Measurements from ENCODE around the gene PI4K2B.
"Not testable (repeated sequence)": the region's sequence is repeated elsewhere in the genome, so short reads cannot be mapped to it uniquely, and the experiment has no call there.

Gene PI4K2B

DNA sequence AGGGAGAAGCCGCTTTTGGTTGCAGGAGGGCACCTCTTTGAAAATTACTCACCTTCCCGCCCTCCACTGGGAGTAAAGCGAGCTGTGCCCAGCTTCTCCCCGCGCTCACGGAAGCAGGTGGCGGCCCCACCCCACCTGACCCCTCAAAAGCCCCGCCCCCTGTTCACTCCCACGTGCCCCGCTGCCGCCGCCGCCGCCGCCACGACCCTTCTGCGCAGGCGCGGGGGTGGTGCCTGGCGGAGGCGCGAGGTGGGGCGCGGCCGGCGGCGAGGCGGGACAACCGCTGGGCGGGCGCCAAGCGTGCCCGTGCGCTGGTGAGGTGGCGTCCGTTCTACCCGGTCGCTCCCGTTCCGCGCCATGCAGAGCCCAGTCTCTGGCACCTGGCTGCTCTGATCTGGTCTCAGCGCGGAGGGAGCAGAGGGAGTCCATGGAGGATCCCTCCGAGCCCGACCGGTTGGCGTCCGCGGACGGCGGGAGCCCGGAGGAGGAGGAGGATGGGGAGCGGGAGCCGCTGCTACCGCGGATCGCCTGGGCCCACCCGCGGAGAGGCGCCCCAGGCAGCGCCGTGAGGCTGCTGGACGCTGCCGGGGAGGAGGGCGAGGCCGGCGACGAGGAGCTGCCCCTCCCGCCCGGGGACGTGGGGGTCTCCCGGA, at the start of gene PI4K2B:
Gene PI4K2B, plus strand, starts transcription at position 297 of the 653 bp plus-strand sequence. Its CDS starts 131 bp downstream, at position 428.
- Histone ChIP-seq H3K4me3 (peak within 1 kb of the TSS; percentile 72 to 99 (median 88)), H3K27ac (peak within 1 kb of the TSS; percentile 72 to 99 (median 96))

DNA sequence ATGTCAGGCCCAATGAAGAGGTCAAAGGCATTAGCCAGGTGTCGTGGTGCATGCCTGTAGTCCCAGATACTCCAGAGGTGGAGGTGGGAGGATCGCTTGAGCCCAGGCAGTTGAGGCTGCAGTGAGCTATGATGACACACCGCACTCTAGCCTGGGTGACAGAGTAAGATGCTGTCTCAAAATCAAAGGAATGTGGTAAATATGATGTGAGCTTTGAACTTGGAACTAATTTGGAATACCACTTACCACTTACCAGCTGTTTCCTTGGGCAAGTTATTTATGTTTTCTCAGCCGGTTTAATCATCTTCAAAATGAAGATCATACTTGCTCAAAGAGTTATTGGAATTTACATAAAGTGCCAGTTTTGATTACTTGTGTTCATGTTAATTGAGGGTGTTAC, 49.8 kb upstream of the PI4K2B start:
- no peak overlapping the region for H3K27ac ChIP-seq

DNA sequence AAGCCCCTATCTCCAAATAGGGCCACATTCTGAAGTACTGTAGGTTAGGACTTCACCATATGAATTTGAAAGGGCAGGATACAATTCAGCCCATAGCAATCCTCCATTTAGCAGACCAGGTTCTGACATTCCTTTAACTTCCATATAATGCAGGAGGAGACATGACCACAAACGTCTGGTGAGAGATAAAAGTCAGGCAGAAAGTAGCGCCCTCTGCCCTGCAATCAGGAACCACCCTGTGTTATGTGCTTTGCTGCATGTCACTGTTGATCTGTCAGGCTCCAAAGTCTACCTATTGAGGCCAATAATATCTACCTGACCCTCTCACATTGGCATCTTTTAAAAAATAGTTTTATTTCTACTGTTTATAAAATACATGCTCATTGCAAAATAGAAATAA, 43.4 kb upstream of the PI4K2B start:
- Histone ChIP-seq H3K4me3 (no peak overlapping the region), H3K27ac (no peak overlapping the region)

More for the DNA sequence above, 49.8 kb upstream of the PI4K2B start:
- no peak overlapping the region for H3K4me3 ChIP-seq

DNA sequence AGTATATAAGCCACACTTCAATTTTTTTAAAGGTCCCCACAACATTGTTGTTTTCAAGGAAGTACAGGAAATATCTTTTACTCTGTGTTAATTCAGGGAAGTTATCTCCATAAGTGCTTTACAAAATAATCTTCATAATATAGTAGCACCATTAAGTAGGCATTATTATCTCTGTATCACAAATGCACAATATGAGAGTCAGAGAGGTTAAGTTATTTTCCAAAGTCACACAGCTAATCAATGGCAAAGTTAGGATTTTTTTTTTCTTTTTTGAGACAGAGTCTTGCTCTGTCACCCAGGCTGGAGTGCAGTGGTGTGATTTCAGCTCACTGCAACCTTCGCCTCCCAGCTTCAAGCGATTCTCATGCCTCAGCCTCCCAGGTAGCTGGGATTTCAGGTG, 35.1 kb upstream of the PI4K2B start:
- H3K4me3 ChIP-seq = no peak overlapping the region
- H3K27ac ChIP-seq = no peak overlapping the region

DNA sequence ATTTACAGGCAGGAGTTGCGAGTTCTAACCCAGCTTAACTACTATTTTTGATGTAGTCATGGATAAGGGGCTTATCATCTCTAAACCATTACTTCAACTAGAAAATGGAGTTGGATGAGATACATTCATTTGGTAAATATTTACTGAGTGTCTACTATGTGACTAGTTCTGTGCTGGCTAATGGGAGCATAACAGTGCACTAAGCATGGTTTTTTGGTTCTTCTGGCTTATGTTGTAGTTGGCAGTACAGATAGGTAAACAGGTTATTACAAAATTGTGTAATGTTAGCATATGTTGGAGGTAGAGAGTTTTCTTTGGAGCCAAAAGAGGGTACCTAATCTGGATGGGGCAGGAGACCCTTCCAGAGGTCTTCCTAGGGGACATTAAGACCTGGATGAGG, 25.8 kb upstream of the PI4K2B start:
- Histone ChIP-seq H3K27ac (no peak overlapping the region), H3K4me3 (no peak overlapping the region)

DNA sequence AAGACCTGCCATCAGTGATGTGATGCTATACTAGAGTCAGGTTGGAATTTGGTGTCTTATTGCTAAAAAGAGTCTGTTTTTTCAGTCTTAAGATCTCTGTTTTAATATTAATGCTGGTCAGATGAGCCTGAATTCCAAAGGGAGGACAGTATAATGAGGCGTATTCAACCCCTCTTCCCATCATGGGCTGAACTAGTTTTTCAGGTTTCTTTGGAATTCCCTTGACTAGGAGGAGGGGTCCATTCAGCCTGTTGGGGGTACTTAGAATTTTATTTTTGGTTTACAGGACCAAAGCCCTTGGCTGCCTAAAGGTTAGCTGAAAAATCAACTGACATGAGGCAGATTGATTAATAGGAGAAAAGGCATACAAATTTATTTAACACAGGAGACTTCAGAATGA, 24.1 kb upstream of the PI4K2B start:
- no peak overlapping the region for H3K27ac ChIP-seq
- no peak overlapping the region for H3K4me3 ChIP-seq

DNA sequence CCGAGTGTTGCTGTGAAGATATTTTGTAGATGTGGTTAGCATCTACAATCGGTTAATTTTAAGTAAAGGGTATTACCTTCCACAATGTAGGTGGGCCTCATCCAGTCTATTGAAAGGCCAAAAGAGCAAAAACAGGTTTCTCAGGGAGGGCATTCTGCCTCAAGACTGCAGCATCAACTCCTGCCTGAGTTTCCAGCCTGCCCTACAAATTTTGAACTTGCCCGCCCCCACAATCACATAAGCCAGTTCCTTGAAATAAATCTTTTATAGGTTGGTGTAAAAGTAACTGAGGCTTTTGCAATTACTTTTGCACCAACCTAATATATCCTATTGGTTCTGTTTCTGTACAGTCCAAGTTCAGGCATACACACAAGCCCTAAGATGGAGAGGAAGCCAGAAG, 22.1 kb upstream of the PI4K2B start:
- Histone ChIP-seq H3K4me3 (no peak overlapping the region), H3K27ac (no peak overlapping the region)

DNA sequence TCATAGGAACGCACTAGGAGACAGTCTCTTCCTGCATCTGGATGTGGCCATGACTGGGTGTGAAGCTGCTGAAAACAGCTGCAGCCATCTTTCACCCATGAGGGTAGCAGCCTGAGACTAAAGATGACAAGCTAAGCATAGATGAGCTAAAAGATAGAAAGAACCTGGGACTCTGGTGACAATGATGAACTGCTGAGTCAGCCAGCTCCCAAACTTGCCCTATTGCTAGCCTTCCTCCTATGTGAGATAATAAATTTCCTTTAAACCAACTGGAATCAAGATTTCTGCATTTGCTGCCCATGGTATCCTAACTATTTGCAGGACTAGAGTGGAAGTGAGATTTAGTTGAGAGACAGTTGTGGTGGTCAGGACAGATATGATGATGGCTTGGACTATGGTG, 21.0 kb upstream of the PI4K2B start:
- H3K27ac ChIP-seq = no peak overlapping the region
- H3K4me3 ChIP-seq = no peak overlapping the region

DNA sequence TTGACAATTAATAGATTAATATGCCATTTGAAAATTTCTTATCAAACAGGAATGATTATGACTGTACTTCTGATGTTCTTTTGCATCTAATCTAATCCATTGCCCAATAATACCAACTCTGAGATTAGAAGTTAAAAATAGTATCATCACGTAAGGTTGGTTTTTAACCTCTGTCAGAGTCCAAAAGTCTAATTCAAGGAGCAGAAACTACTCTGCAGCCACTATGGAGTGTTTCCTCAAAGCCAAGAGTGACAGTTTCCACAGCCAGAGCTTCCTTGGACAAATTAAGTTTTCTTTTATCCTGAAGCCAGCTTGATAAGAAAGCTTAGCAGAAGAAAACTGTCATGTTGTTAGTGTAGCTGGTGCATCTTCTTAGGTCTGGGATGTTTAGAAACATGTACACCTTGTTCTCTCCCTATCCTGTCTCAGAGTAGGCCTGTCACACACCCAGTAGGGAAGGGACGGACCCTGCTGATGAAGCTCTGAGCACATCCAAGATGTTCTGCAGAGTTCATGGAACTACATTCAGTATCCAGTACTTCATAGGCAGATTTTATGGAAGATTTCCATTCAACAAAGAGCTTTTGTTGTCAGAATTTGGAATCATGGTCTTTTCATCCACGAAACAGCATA, 20.4 kb upstream of the PI4K2B start:
- H3K4me3 ChIP-seq = no peak overlapping the region

DNA sequence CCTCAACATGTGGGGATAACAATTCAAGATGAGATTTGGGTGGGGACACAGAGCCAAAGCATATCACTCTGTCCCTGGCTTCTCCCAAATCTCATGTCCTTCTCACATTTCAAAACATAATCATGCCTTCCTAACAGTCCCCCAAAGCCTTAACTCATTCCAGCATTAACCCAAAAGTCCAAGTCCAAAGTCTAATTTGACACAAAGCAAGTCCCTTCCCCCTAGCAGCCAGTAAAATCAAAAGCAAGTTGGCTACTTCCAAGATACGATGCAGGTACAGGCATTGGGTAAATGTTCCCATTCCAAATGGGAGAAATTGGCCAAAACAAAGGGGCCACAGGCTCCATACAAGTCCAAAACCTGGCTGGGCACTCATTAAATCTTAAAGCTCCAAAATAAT, 19.1 kb upstream of the PI4K2B start:
- H3K27ac ChIP-seq, H3K4me3 ChIP-seq: not testable (repeated sequence)

More for the DNA sequence above, 20.4 kb upstream of the PI4K2B start:
- no peak overlapping the region for H3K27ac ChIP-seq

DNA sequence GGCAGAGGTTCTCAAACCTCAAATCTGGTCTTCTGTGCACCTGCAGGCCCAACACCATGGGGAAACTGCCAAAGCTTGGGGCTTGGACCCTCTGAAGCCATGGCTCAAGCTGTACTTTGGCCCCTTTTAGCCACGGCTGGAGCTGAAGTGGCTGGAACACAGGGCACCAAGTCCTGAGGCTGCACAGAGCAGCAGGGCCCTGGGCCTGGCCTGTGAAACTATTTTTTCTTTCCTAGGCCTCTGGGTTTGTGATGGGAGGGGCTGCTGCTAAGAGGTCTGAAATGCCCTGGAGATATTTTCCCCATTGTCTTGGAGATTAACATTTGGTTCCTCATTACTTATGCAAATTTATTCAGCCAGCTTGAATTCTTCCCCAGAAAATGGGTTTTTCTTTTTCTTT, 18.3 kb upstream of the PI4K2B start:
- H3K4me3 ChIP-seq = no peak overlapping the region
- H3K27ac ChIP-seq = no peak overlapping the region

DNA sequence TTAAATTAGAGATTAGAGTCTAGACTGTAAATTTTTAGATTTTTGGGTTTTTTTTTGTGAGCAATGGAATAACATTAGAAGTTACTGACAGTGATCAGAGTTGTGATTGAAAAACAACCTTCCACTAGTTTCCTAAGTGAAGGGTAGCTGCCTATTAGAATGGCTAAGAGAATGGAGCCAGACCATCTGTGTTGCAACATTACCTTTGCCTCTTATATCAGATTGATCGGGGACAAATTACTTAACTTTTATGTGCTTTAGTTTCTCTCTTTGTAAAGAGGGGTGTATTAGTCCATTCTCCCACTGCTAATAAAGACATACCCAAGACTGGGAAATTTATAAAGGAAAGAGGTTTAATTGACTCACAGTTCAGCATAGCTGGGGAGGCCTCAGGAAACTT, 12.5 kb upstream of the PI4K2B start:
- H3K27ac ChIP-seq = no peak overlapping the region
- H3K4me3 ChIP-seq = no peak overlapping the region

DNA sequence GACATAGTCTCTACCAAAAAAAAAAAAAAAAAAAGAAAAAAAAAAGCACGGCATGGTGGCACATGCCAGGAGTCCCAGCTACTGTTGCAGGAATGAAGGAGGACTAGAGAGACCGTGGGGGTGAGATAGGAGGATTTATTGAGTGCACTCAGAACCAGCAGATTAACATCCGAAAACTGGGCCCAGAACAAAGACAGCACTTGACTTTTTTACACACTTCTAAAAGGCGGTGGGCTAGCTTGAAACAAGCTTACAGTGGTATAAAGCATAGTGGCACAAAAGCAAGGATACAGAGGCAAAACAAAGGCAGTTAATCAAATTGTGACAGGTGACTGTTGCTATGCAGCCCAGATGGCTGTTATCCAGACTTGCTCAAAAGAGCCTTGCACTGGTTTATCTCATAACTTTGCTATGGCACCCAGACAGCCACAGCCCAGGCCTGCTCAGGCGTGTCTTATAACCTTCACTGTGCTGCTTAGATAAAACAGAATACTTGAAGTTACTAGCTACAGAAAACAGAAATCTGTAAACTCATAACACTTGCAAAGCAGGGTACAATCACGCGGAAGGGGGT, 9.9 kb upstream of the PI4K2B start:
- Histone ChIP-seq H3K4me3 (no peak overlapping the region), H3K27ac (no peak overlapping the region)

DNA sequence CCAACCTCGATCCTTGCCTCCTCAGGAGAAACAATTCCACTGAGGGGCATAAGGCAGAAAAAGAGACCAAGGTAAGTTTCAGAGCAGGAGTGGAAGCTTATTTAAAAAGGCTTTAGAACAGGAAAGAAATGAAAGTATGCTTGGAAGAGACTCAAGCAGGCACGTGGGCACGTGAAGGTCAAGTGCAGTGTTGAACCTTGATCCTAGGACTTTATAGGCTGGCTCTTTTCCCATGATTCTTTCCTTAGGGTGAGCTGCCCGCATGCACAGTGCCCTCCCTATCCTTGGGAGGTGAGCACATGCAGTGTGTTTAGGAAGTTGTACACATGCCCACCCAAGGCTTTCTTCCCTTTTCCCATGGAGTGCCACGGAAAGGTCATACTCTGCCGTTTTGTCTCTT, 4.0 kb upstream of the PI4K2B start:
- no peak overlapping the region for H3K4me3 ChIP-seq
- no peak overlapping the region for H3K27ac ChIP-seq

DNA sequence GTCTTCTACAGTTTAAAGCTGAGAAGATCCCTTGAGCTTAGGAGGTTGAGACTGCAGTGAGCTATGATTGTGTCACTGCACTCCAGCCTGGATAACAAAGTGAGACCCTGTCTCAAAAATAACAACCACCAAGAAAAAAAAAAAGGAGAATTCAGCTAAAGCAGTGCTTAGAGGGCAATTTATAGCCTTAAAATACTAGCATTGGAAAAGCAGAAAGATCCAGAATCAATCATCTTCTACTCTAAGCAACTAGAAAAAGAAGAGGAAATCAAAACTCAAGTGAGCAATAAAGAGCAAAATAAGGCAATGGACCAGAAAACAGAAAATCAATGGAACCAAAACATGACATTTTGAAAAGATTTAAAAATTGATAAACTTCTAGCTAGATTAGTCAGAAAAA, 639 bp upstream of the PI4K2B start:
- peak overlapping the region; percentile 72 to 99 (median 88) for H3K4me3 ChIP-seq
- H3K27ac ChIP-seq = peak overlapping the region in 10 of 21 experiments; percentile 22 to 99 (median 97)

DNA sequence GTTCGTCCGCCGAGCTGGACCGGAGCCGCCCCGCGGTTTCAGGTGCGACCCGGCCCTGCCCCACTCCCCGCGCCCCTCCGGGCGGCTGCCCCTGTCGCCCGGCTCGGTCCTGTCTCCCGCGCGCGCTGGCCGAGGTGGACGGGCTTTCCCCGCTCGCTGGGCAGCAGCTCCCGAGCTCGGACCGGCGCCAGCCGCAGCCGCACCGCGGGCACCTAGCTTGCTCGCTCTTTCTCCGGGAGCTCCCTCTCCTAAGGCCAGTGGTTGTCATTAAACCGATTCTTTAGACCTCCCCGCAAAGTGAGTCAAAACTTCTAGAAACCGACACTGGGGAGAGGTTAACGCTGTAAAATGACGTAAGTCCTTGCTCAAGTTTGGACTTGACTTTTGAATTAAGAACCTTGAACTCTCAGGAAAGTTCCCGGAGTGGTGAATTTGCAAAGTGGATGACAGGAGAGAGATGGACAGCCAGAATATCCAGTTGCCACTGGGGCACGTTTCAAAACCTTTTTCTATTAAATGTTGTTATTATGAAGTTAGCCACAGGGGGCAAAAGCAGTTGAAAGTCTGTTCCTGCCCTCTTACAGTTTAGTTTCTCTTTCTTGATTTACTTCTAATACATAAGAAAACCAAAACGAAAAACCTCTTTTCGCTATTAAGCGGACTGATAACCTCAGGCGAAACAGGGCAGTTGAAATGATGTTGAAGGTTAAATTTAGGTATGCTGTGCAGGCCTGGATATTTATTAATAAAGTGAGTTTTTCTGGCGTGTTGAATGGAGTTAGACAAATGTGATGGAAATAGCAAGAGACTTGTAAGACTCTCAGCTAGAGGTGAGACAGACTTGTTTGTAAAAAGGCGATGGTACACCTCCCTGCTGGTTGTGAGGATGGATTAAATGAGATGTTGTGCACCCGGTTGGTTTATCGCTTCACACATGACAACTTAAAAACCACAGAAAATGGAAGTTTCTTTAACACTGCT, 847 bp downstream of the PI4K2B start:
- H3K27ac ChIP-seq = peak overlapping the region; percentile 72 to 99 (median 96)
- H3K4me3 ChIP-seq = peak overlapping the region; percentile 72 to 99 (median 88)

DNA sequence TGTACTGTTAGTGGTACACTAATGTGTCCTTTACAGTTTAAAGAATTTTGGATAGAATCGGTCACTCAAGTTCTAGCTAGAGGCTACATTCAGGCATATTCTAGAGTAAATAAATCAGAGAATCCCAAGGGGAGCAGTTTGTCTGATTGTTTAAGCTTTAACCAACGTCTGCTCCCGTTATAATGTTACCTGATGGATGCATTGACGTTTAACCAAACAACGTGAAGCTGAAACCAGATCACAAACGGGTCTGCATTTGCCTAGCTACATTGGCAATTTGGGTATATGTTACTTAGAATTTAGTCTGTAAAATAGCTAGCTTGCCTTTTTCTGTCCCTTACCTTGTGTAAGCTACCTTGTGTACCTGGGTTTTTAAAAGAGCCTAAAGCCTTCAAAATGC, 1.6 kb downstream of the PI4K2B start:
- Histone ChIP-seq H3K27ac (peak overlapping the region in 17 of 21 experiments; percentile 6 to 99 (median 97)), H3K4me3 (peak overlapping the region; percentile 72 to 99 (median 88))

DNA sequence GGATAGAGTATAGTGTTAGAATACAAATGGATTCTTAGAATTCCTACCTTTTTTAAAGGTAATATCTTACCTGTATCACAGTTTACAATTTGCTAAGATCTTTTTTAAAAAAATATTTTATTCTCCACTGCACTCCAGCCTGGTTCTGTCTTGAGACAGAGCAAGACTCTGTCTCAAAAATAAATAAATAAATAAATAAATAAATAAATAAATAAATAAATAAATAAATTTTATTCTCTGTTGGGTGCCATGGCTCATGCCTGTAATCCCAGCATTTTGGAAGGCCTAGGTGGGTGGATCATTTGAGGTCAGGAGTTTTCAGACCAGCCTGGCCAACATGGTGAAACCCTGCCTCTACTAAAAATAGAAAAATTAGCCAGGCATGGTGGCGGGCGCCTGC, 2.2 kb downstream of the PI4K2B start:
- H3K27ac ChIP-seq = peak overlapping the region in 2 of 21 experiments; percentile 34 to 72
- H3K4me3 ChIP-seq = not testable (repeated sequence)

DNA sequence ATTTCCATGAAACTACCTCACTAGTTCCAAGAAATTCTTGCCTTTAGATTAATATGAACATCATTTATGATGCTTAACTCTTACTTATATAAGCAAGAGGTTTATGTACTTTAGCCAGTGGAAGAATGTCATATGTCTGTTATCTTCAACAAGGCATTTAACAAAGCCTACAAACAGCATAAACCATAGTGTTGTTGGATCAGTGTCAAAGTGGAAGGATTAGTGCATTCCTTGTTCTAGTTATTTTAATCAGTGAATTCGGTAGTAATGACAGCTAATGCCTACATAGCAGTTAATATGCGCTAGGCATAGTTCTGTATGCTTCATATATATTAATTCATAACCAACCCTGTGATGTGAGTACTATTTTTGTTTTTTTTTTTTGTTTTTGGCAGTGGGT, 3.1 kb downstream of the PI4K2B start:
- H3K27ac ChIP-seq = no peak overlapping the region
- no peak overlapping the region for H3K4me3 ChIP-seq

DNA sequence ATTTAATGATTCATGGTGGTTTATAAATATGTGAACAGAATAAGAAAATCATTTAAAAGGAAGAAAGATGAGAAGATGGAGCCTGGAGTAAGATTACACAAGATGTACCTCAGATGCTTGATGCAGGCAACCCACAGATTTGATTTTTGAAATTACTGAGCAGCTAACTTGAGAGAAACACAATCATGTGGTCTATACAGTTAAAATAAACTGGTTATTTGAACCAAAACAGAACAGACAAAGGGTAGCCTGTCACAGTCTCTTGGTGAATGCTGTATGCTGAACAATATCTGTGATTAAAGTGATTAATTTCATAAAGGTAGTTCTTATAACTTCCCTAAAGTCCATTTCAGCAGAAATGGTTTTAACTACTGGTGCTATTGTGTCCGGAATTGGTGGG, 4.2 kb downstream of the PI4K2B start:
- H3K4me3 ChIP-seq = no peak overlapping the region
- H3K27ac ChIP-seq = no peak overlapping the region

All from skin epidermis (tissue), 12 donors.